ENCODE data around the gene DST.

Gene DST

GRCh38 chr6:56642366-56643261, at the start of gene DST:
DST (minus strand) TSS chr6:56642889.
- DNase-seq (ENCODE audit: extremely low read depth in 1 of 2, low read depth in 1 of 2), result no peak

GRCh38 chr6:56691814-56692213, 49.1 kb upstream of the DST start:
- DNase-seq (ENCODE audit: extremely low read depth in 1 of 2, low read depth in 1 of 2), result no peak

- no peak for DNase-seq (ENCODE audit: extremely low read depth in 1 of 2, low read depth in 1 of 2)
These were observed 48.6 kb upstream of the DST start for GRCh38 chr6:56691286-56691595.

GRCh38 chr6:56690519-56691285, 48.0 kb upstream of the DST start:
- no peak for DNase-seq (ENCODE audit: extremely low read depth in 1 of 2, low read depth in 1 of 2)

- DNase-seq (ENCODE audit: extremely low read depth in 1 of 2, low read depth in 1 of 2), result no peak
These were observed 47.0 kb upstream of the DST start for GRCh38 chr6:56689663-56690062.

- no peak for DNase-seq (ENCODE audit: extremely low read depth in 1 of 2, low read depth in 1 of 2)
These were observed 46.4 kb upstream of the DST start for GRCh38 chr6:56689114-56689513.

- no peak for DNase-seq (ENCODE audit: extremely low read depth in 1 of 2, low read depth in 1 of 2)
These were observed 45.8 kb upstream of the DST start for GRCh38 chr6:56688521-56688920.

GRCh38 chr6:56687551-56687950, 44.9 kb upstream of the DST start:
- no peak for DNase-seq (ENCODE audit: extremely low read depth in 1 of 2, low read depth in 1 of 2)

- DNase-seq (ENCODE audit: extremely low read depth in 1 of 2, low read depth in 1 of 2), result no peak
These were observed 43.7 kb upstream of the DST start for GRCh38 chr6:56686429-56686828.

- DNase-seq (ENCODE audit: extremely low read depth in 1 of 2, low read depth in 1 of 2), result no peak
These were observed 43.3 kb upstream of the DST start for GRCh38 chr6:56685994-56686393.

GRCh38 chr6:56685102-56685733, 42.5 kb upstream of the DST start:
- DNase-seq (ENCODE audit: extremely low read depth in 1 of 2, low read depth in 1 of 2), result no peak

- no peak for DNase-seq (ENCODE audit: extremely low read depth in 1 of 2, low read depth in 1 of 2)
These were observed 41.8 kb upstream of the DST start for GRCh38 chr6:56684342-56685101.

- DNase-seq (ENCODE audit: extremely low read depth in 1 of 2, low read depth in 1 of 2), result no peak
These were observed 41.2 kb upstream of the DST start for GRCh38 chr6:56683882-56684281.

GRCh38 chr6:56682635-56683034, 39.9 kb upstream of the DST start:
- DNase-seq (ENCODE audit: extremely low read depth in 1 of 2, low read depth in 1 of 2), result no peak

GRCh38 chr6:56677559-56677958, 34.9 kb upstream of the DST start:
- DNase-seq (ENCODE audit: extremely low read depth in 1 of 2, low read depth in 1 of 2), result no peak

GRCh38 chr6:56671651-56672461, 29.2 kb upstream of the DST start:
- no peak for DNase-seq (ENCODE audit: extremely low read depth in 1 of 2, low read depth in 1 of 2)

GRCh38 chr6:56671160-56671559, 28.5 kb upstream of the DST start:
- no peak for DNase-seq (ENCODE audit: extremely low read depth in 1 of 2, low read depth in 1 of 2)

GRCh38 chr6:56669041-56669440, 26.4 kb upstream of the DST start:
- DNase-seq (ENCODE audit: extremely low read depth in 1 of 2, low read depth in 1 of 2), result no peak

GRCh38 chr6:56668158-56668557, 25.5 kb upstream of the DST start:
- DNase-seq (ENCODE audit: extremely low read depth in 1 of 2, low read depth in 1 of 2), result no peak

GRCh38 chr6:56667336-56667735, 24.6 kb upstream of the DST start:
- DNase-seq (ENCODE audit: extremely low read depth in 1 of 2, low read depth in 1 of 2), result no peak
